GM20431 (cell line): ENCODE results near the gene DUSP10.

ENCODE experiments used
- in situ Hi-C: fragments of 300-500 bp; cut with MseI, MboI; formaldehyde crosslinking; loops from one replicate; pipeline ENCODE4 v1.15.0; 2020; ENCODE audit warnings: low sequenced_read_pairs; ENCODE audit not compliant: unreplicated experiment

The DUSP10 gene

GRCh38 chr1:221736714-221737113 lies 5.2 kb downstream of the DUSP10 start:
- in situ Hi-C loops = no loop called here

GRCh38 chr1:221735999-221736398 lies 5.9 kb downstream of the DUSP10 start:
- in situ Hi-C loops = no loop called here

- in situ Hi-C loops = no loop called here
These were observed 7.7 kb downstream of the DUSP10 start for GRCh38 chr1:221734187-221734586.

- in situ Hi-C loops = no loop called here
These were observed 9.8 kb downstream of the DUSP10 start for GRCh38 chr1:221732052-221732451.

GRCh38 chr1:221729771-221730330 lies 12.0 kb downstream of the DUSP10 start:
- in situ Hi-C loops = no loop called here

GRCh38 chr1:221728037-221728505 lies 13.8 kb downstream of the DUSP10 start:
- in situ Hi-C loops = no loop called here

GRCh38 chr1:221727146-221728036 lies 14.5 kb downstream of the DUSP10 start:
- in situ Hi-C loops = no loop called here

GRCh38 chr1:221725735-221726672 lies 15.9 kb downstream of the DUSP10 start:
- in situ Hi-C loops = no loop called here

GRCh38 chr1:221724931-221725605 lies 16.8 kb downstream of the DUSP10 start:
- in situ Hi-C loops = no loop called here

GRCh38 chr1:221723848-221724236 lies 18.0 kb downstream of the DUSP10 start:
- in situ Hi-C loops = no loop called here

GRCh38 chr1:221723018-221723847 lies 18.7 kb downstream of the DUSP10 start:
- in situ Hi-C loops = no loop called here

GRCh38 chr1:221722254-221723017 lies 19.5 kb downstream of the DUSP10 start:
- in situ Hi-C loops = no loop called here

GRCh38 chr1:221720545-221720944 lies 21.3 kb downstream of the DUSP10 start:
- in situ Hi-C loops = no loop called here

- in situ Hi-C loops = no loop called here
These were observed 21.9 kb downstream of the DUSP10 start for GRCh38 chr1:221719987-221720386.

- in situ Hi-C loops = no loop called here
These were observed 22.7 kb downstream of the DUSP10 start for GRCh38 chr1:221719278-221719597.

- in situ Hi-C loops = no loop called here
These were observed 23.3 kb downstream of the DUSP10 start for GRCh38 chr1:221718381-221719277.

- in situ Hi-C loops = no loop called here
These were observed 24.4 kb downstream of the DUSP10 start for GRCh38 chr1:221717485-221717853.
